ENCODE data around the gene LAMTOR5. TPM values are rescaled to one million over a fixed set of nuclear protein-coding genes. Genes with fewer than 3 reads are reported as not detected.

LAMTOR5 gene
- total RNA-seq: 52.8 and 59.7 TPM in 2 replicates

GRCh38 chr1:110407260-110408210 is at the start of gene LAMTOR5:
LAMTOR5 (minus strand) TSS chr1:110407694; CDS start chr1:110407620, 74 bp downstream.

GRCh38 chr1:110450929-110451328 is 43.4 kb upstream of the LAMTOR5 start, which contains the start of gene PROK1:
PROK1 (plus strand) TSS chr1:110451149; CDS start chr1:110451217, 68 bp downstream.

GRCh38 chr1:110390692-110391245 is 16.7 kb downstream of the LAMTOR5 start, which contains the start of gene SLC16A4:
SLC16A4 (minus strand) TSS chr1:110391026; CDS start chr1:110389323, 1,703 bp downstream.

Other genes starting within 250 kb of the LAMTOR5 start
- 1.6 and 2.7 TPM in 2 replicates for gene KCNC4, start 197.4 kb downstream of the LAMTOR5 start, total RNA-seq
- gene RBM15, start 68.3 kb downstream of the LAMTOR5 start, total RNA-seq: 43.1 and 49.3 TPM in 2 replicates
- 41.5 and 60.5 TPM in 2 replicates for gene SLC16A4, start 16.7 kb downstream of the LAMTOR5 start, total RNA-seq
- gene PROK1, start 43.5 kb upstream of the LAMTOR5 start, total RNA-seq: 0.12 TPM in 1 of 2 replicates, not detected in the other
- gene KCNA10, start 111.5 kb upstream of the LAMTOR5 start, total RNA-seq: not detected in 2 replicates
- not detected in 2 replicates for gene KCNA2, start 198.7 kb upstream of the LAMTOR5 start, total RNA-seq